Measurements from ENCODE around the gene DHFR2.

Gene DHFR2

GRCh38 chr3:94008253-94008652, 54.5 kb downstream of the DHFR2 start:
- in situ Hi-C loops (cut with HindIII; ENCODE audit: low sequenced_read_pairs): no loop called here

All from endothelial cell of hepatic sinusoid (primary cell).